ENCODE results near the gene PRKAG2. TPM values are rescaled to one million over a fixed set of nuclear protein-coding genes. Genes with fewer than 3 reads are reported as not detected.

Gene PRKAG2
- total and polyA plus RNA-seq, 4 donors, result 3.6 to 25.1 (median 16.8) TPM

DNA sequence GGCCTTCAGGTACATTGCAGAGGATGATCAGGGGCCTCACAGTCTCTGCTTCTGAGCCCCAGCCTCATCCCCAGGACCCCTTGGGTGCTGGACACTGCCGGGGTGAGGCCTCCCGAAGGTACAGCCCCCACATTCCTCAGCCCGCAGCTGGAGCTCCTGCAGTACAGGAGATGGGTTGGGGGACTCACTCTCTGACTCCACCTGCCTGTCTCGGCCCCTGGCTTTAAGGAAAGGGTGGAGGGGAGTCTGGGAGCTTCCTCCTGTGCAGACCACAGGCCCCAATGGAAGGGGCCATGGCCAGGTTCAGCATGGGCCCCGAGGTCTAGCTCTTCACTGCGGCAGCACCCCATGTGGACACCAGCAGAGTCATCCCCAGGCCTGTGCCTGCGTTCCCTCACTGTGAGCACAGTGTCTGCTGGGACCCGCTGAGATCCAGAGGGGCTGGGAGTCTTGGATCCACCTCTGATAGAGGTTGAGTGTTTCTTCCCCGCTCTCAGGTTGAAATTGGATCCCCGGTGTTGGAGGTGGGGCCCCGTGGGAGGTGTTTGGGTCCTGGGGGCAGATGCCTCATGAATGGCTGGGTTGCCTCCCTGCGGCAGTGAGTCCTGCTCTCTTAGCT, 99.9 kb downstream of the PRKAG2 start:
- Histone ChIP-seq H3K4me1 (ENCODE audit: control insufficient read depth in 4 of 4, insufficient read depth in 4 of 4, low read length in 3 of 4) (peaks cover 0 to 4% (median 2%) of the 10 kb centered on the region in 4 donors), H3K27me3 (ENCODE audit: control insufficient read depth in 4 of 4, insufficient read depth in 4 of 4, low read length in 3 of 4) (no peaks in the 10 kb centered on the region), H3K36me3 (ENCODE audit: control insufficient read depth in 4 of 4, insufficient read depth in 3 of 4, low read depth in 1 of 4, low read length in 3 of 4) (peaks cover 2 to 19% (median 13%) of the 10 kb centered on the region in 4 donors), H3K4me3 (ENCODE audit: low read depth in 1 of 3, low read length in 3 of 3) (no peak overlapping the region), H3K9me3 (ENCODE audit: control insufficient read depth in 4 of 4, low read length in 3 of 4) (no peaks in the 10 kb centered on the region), H3K27ac (ENCODE audit: low read depth in 1 of 2, low read length in 2 of 2) (no peak overlapping the region), H3K9ac (ENCODE audit: low read depth in 1 of 2, low read length in 2 of 2) (no peak overlapping the region)
- no peak for TF ChIP-seq ATF3 (IDR thresholded peaks at IDR 0.05)
- no peak for TF ChIP-seq EGR1 (IDR thresholded peaks at IDR 0.05; ENCODE audit: low read depth in 2 of 2)
- TF ChIP-seq REST (IDR thresholded peaks at IDR 0.05), result no peak
- TF ChIP-seq HNF4G (IDR thresholded peaks at IDR 0.05), result no peak
- TF ChIP-seq, protein P1, sequence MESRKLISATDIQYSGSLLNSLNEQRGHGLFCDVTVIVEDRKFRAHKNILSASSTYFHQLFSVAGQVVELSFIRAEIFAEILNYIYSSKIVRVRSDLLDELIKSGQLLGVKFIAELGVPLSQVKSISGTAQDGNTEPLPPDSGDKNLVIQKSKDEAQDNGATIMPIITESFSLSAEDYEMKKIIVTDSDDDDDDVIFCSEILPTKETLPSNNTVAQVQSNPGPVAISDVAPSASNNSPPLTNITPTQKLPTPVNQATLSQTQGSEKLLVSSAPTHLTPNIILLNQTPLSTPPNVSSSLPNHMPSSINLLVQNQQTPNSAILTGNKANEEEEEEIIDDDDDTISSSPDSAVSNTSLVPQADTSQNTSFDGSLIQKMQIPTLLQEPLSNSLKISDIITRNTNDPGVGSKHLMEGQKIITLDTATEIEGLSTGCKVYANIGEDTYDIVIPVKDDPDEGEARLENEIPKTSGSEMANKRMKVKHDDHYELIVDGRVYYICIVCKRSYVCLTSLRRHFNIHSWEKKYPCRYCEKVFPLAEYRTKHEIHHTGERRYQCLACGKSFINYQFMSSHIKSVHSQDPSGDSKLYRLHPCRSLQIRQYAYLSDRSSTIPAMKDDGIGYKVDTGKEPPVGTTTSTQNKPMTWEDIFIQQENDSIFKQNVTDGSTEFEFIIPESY (IDR thresholded peaks at IDR 0.05), result no peak
- no peak for TF ChIP-seq JUND (IDR thresholded peaks at IDR 0.05)
- no peak for TF ChIP-seq GABPA (IDR thresholded peaks at IDR 0.05 in 1 of 2, conservative IDR thresholded peaks at IDR 0.05 in 1 of 2)
- TF ChIP-seq RXRA (IDR thresholded peaks at IDR 0.05), result no peak
- TF ChIP-seq, protein P2, sequence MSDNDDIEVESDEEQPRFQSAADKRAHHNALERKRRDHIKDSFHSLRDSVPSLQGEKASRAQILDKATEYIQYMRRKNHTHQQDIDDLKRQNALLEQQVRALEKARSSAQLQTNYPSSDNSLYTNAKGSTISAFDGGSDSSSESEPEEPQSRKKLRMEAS (IDR thresholded peaks at IDR 0.05), result no peak
- 96% methylated on average over 12 of the region's 12 CpGs for WGBS
- DNase-seq (ENCODE audit: low spot score), result no peak

DNA sequence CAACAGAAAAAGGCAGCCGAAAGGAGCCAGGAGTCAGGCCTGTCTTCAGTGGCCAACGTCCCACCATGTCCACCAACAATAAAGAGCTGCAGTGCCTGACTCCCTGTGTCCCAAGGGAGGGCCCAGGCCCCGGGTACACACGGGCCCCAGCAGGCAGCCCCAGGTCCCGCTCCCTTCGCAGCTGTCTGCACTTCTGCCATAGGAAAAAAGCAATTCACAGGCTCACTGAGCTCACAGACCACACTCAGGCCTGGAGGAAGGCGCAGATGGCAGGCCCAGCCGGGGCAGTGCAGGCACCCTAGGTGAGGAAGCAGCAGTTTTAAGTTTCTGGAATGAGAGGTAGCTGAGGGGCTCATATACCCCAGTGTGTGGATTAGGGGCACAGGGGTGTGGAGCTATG, 100.5 kb downstream of the PRKAG2 start:
- Histone ChIP-seq H3K4me1 (ENCODE audit: control insufficient read depth in 4 of 4, insufficient read depth in 4 of 4, low read length in 3 of 4) (peaks cover 0 to 4% (median 2%) of the 10 kb centered on the region in 4 donors), H3K27me3 (ENCODE audit: control insufficient read depth in 4 of 4, insufficient read depth in 4 of 4, low read length in 3 of 4) (no peaks in the 10 kb centered on the region), H3K27ac (ENCODE audit: low read depth in 1 of 2, low read length in 2 of 2) (no peak overlapping the region), H3K36me3 (ENCODE audit: control insufficient read depth in 4 of 4, insufficient read depth in 3 of 4, low read depth in 1 of 4, low read length in 3 of 4) (peaks cover 2 to 19% (median 13%) of the 10 kb centered on the region in 4 donors), H3K9ac (ENCODE audit: low read depth in 1 of 2, low read length in 2 of 2) (no peak overlapping the region), H3K9me3 (ENCODE audit: control insufficient read depth in 4 of 4, low read length in 3 of 4) (no peaks in the 10 kb centered on the region), H3K4me3 (ENCODE audit: low read depth in 1 of 3, low read length in 3 of 3) (no peak overlapping the region)
- WGBS, result 96% methylated on average over 8 of the region's 8 CpGs
- TF ChIP-seq NR2F2 (IDR thresholded peaks at IDR 0.05), result no peak
- no peak for TF ChIP-seq EGR1 (IDR thresholded peaks at IDR 0.05; ENCODE audit: low read depth in 2 of 2)
- no peak for TF ChIP-seq FOXA2 (IDR thresholded peaks at IDR 0.05)
- TF ChIP-seq REST (IDR thresholded peaks at IDR 0.05), result no peak
- TF ChIP-seq, protein P3, sequence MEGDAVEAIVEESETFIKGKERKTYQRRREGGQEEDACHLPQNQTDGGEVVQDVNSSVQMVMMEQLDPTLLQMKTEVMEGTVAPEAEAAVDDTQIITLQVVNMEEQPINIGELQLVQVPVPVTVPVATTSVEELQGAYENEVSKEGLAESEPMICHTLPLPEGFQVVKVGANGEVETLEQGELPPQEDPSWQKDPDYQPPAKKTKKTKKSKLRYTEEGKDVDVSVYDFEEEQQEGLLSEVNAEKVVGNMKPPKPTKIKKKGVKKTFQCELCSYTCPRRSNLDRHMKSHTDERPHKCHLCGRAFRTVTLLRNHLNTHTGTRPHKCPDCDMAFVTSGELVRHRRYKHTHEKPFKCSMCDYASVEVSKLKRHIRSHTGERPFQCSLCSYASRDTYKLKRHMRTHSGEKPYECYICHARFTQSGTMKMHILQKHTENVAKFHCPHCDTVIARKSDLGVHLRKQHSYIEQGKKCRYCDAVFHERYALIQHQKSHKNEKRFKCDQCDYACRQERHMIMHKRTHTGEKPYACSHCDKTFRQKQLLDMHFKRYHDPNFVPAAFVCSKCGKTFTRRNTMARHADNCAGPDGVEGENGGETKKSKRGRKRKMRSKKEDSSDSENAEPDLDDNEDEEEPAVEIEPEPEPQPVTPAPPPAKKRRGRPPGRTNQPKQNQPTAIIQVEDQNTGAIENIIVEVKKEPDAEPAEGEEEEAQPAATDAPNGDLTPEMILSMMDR (IDR thresholded peaks at IDR 0.05; ENCODE audit: low read depth, low read length, missing input control), result no peak
- TF ChIP-seq GABPA (IDR thresholded peaks at IDR 0.05 in 1 of 2, conservative IDR thresholded peaks at IDR 0.05 in 1 of 2), result no peak
- TF ChIP-seq JUND (IDR thresholded peaks at IDR 0.05), result no peak
- no peak for TF ChIP-seq ATF3 (IDR thresholded peaks at IDR 0.05)
- no peak for TF ChIP-seq SP1 (IDR thresholded peaks at IDR 0.05)
- no peak for TF ChIP-seq HNF4G (IDR thresholded peaks at IDR 0.05)
- no peak for TF ChIP-seq YY1 (IDR thresholded peaks at IDR 0.05)
- TF ChIP-seq HNF4A (conservative IDR thresholded peaks at IDR 0.05), result no peak
- no peak for TF ChIP-seq RAD21 (IDR thresholded peaks at IDR 0.05)
- DNase-seq (ENCODE audit: low spot score), result no peak
